ENCODE results near the gene NFE2L1. TPM values are rescaled to one million over a fixed set of nuclear protein-coding genes. Genes with fewer than 3 reads are reported as not detected.
A peak's percentile ranks its signal among the peaks of the same experiment; 100 is the strongest.

NFE2L1 gene
- total RNA-seq, 4 donors from 2014 or later = 173 to 242 (median 211) TPM

DNA sequence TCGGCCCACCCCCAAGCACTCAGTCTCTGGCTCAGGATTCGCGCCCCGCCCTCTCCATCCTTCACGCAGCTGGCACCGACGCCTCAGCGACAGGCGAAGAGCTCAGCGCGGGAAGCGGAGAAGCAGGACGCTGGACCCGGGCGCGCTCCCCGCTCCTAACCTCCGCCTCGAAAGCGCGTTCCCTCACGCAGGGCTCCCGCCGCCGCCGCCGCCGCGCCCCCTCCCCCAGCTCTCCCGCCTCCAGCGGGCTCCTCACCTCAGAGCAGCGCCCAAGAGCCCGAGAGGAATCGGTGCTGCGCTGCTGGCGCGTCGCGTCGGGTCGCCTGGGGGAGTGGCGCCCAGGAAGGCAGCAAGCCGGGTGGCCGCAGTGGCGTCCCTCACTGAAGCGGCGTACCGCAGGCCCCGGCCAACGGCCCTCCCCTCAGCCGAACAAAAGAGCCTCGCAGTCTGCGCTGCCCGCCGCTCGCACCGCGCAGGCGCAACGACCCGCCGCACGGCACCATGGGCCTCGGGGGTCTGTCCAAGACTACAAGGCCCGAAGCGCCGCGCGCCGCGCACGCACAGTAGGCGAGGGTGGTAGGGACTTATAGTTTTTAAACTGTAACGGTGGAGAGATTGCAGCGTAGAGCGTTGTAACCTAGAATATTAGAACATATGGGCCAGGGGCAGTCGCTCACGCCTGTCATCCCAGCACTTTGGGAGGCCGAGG, 53.0 kb downstream of the NFE2L1 start, which contains the start of gene CBX1:
CBX1 (minus strand) TSS at position 467 of the 709 bp plus-strand sequence. CDS start 24,474 bp downstream, outside the sequence.
- peak; percentile 94 for DNase-seq
- in situ Hi-C loops (cut with MboI; ENCODE audit: low pct_ligation_motif_present in 1 of 4, low pct_unique_long_range_greater_than_20kb in 1 of 4, low sequenced_read_pairs in 3 of 4) (no loop called here), intact Hi-C loops (cut with DNase I; ENCODE audit: low total_unique reads) (no loop called here)
- H3K4me1 ChIP-seq = peaks cover 0 to 37% (median 18%) of the 10 kb centered on the region in 4 donors
- peak within 1 kb of the TSS; percentile 75 to 98 (median 86) for H3K4me3 ChIP-seq
- TF ChIP-seq CTCF (IDR thresholded peaks at IDR 0.05) (no peak), POLR2AphosphoS5 (IDR thresholded peaks at IDR 0.05) (peak; percentile 63 to 77 (median 71)), EP300 (IDR thresholded peaks at IDR 0.05; ENCODE audit: low read depth) (no peak), POLR2A (IDR thresholded peaks at IDR 0.05) (peak; percentile 42)
- H3K36me3 ChIP-seq = no peaks in the 10 kb centered on the region
- H3K27me3 ChIP-seq = no peaks in the 10 kb centered on the region
- no peaks in the 10 kb centered on the region for H3K9me3 ChIP-seq
- 0 to 1% methylated on average over 7 to 75 of the region's 79 CpGs for WGBS, 2 donors (ENCODE audit: low coverage in 1 of 2)
- H3K27ac ChIP-seq = peak within 1 kb of the TSS; percentile 89 to 98 (median 95)

GRCh38 chr17:48102043-48102750, 54.0 kb downstream of the NFE2L1 start:
- H3K36me3 ChIP-seq = no peaks in the 10 kb centered on the region
- 79 to 89% methylated on average over 5 to 19 of the region's 19 CpGs for WGBS, 2 donors (ENCODE audit: low coverage in 1 of 2)
- TF ChIP-seq CTCF (IDR thresholded peaks at IDR 0.05) (no peak), EP300 (IDR thresholded peaks at IDR 0.05; ENCODE audit: low read depth) (no peak), POLR2AphosphoS5 (IDR thresholded peaks at IDR 0.05) (no peak), POLR2A (IDR thresholded peaks at IDR 0.05) (no peak)
- peaks cover 0 to 31% (median 14%) of the 10 kb centered on the region in 4 donors for H3K4me1 ChIP-seq
- H3K9me3 ChIP-seq = no peaks in the 10 kb centered on the region
- H3K27me3 ChIP-seq = no peaks in the 10 kb centered on the region
- in situ Hi-C loops (cut with MboI; ENCODE audit: low pct_ligation_motif_present in 1 of 4, low pct_unique_long_range_greater_than_20kb in 1 of 4, low sequenced_read_pairs in 3 of 4) = no loop called here
- intact Hi-C loops (cut with DNase I; ENCODE audit: low total_unique reads) = no loop called here
- H3K27ac ChIP-seq = peak overlapping the region in 3 of 4 donors; percentile 92 to 98 (median 98)
- peak overlapping the region in 2 of 4 donors; percentile 87 to 98 for H3K4me3 ChIP-seq
- no peak for DNase-seq

GRCh38 chr17:48102798-48103715, 54.9 kb downstream of the NFE2L1 start:
- TF ChIP-seq POLR2AphosphoS5 (IDR thresholded peaks at IDR 0.05) = no peak
- no peak for TF ChIP-seq POLR2A (IDR thresholded peaks at IDR 0.05)
- no peak for TF ChIP-seq EP300 (IDR thresholded peaks at IDR 0.05; ENCODE audit: low read depth)
- TF ChIP-seq CTCF (IDR thresholded peaks at IDR 0.05) = no peak
- in situ Hi-C loops (cut with MboI; ENCODE audit: low pct_ligation_motif_present in 1 of 4, low pct_unique_long_range_greater_than_20kb in 1 of 4, low sequenced_read_pairs in 3 of 4) = no loop called here
- H3K4me1 ChIP-seq = peaks cover 0 to 25% (median 14%) of the 10 kb centered on the region in 4 donors

More at GRCh38 chr17:48102798-48103715, 54.9 kb downstream of the NFE2L1 start:
- intact Hi-C loops (cut with DNase I; ENCODE audit: low total_unique reads) = no loop called here
- no peak overlapping the region for H3K27ac ChIP-seq
- H3K4me3 ChIP-seq = no peak overlapping the region
- WGBS, 2 donors (ENCODE audit: low coverage in 1 of 2) = 73 to 77% methylated on average over 3 to 14 of the region's 14 CpGs
- no peaks in the 10 kb centered on the region for H3K27me3 ChIP-seq
- H3K36me3 ChIP-seq = no peaks in the 10 kb centered on the region
- DNase-seq = no peak
- no peaks in the 10 kb centered on the region for H3K9me3 ChIP-seq
